Kidney (tissue), 14 donors: ENCODE data around the gene MED6. TPM values are rescaled to one million over a fixed set of nuclear protein-coding genes. Genes with fewer than 3 reads are reported as not detected.

Experiments used
- DNase-seq, 5 donors: peaks; one replicate each; pipeline ENCODE4 v3.0.0-alpha.2; 2013 to 2020
- FAIRE-seq: peaks from 2 replicates; lab custom pipeline; 2012; peaks lifted over from hg19 to GRCh38; lab: Jason Lieb, UNC
- H3K27ac ChIP-seq, 2 donors: one replicate each; pipeline ENCODE4 v1.7.0; 2013; ENCODE audit warnings: low read depth in 2 of 2, low read length in 2 of 2, inconsistent platforms in 1 of 2
- H3K27me3 ChIP-seq: one replicate; pipeline ENCODE4 v1.7.1; 2013; ENCODE audit warnings: low read length, inconsistent platforms; ENCODE audit not compliant: control insufficient read depth, insufficient read depth
- H3K36me3 ChIP-seq, 3 donors: one replicate each; pipeline versions ENCODE4 v1.7.0 to v1.7.1; 2013; ENCODE audit warnings: low read length in 3 of 3, control low read depth in 1 of 3, inconsistent platforms in 1 of 3; ENCODE audit not compliant: insufficient read depth in 3 of 3, control insufficient read depth in 2 of 3
- H3K4me1 ChIP-seq, 3 donors: one replicate each; pipeline versions ENCODE4 v1.7.0 to v1.7.1; 2013; ENCODE audit warnings: low read length in 3 of 3, inconsistent platforms in 1 of 3, low read depth in 1 of 3; ENCODE audit not compliant: control insufficient read depth in 2 of 3, insufficient read depth in 2 of 3
- H3K4me3 ChIP-seq, 3 donors: one replicate each; pipeline versions ENCODE4 v1.7.0 to v1.8.1; 2013; ENCODE audit warnings: low read length in 3 of 3, control low read depth in 1 of 3, inconsistent platforms in 1 of 3
- H3K9ac ChIP-seq, 3 donors: one replicate each; pipeline versions ENCODE4 v1.7.0 to v1.7.1; 2013; ENCODE audit warnings: low read length in 3 of 3, control low read depth in 1 of 3, inconsistent platforms in 1 of 3
- H3K9me3 ChIP-seq, 3 donors: one replicate each; pipeline versions ENCODE4 v1.7.0 to v1.7.1; 2013; ENCODE audit warnings: low read length in 3 of 3, control low read depth in 1 of 3, inconsistent platforms in 1 of 3; ENCODE audit not compliant: control insufficient read depth in 2 of 3, insufficient read depth in 1 of 3
- CTCF ChIP-seq: IDR thresholded peaks from 3 replicates; pipeline ENCODE4 v1.5.1; 2012; ENCODE audit warnings: mild to moderate bottlenecking, moderate library complexity, borderline replicate concordance; ENCODE audit not compliant: insufficient read depth; ENCODE audit errors: extremely low read depth
- intact Hi-C: fragments of 100-400 bp; cut with DNase I; formaldehyde crosslinking; loops from one replicate; pipeline ENCODE4 v1.11.1; 2022
- polyA plus RNA-seq: library from polyadenylated mRNA; stranded (reverse); fragments of 350-450 nt; fragmentation: Illumina TruSeq; extraction: RNeasy Lipid Tissue Mini Kit (QIAGEN cat#74804); gene quantifications from one replicate; pipeline ENCODE4 v1.2.3, GENCODE V29; 2014; ENCODE audit warnings: low read depth, low replicate concordance; ENCODE audit not compliant: insufficient read depth
- total RNA-seq: library from RNA; stranded (reverse); fragmentation: NEBNext Ultra II Directional; extraction: Animal tissue kit (Norgen Biotek cat#: 25700); gene quantifications from one replicate; pipeline ENCODE4 v1.2.1, GENCODE V29; 2021
- donor health status: control.
- donor health status: control.
- donor health status: control.
- donor health status: control.
- donor health status: control.
- donor health status: DM: yes; HTN: yes; CAD: no.
- donor health status: Normal renal cell carcinoma (clear cell type).

The MED6 gene
- total and polyA plus RNA-seq, 2 donors from 2014 or later, result 12.2 to 33.0 TPM

GRCh38 chr14:70642303-70643235 is 42.1 kb upstream of the MED6 start:
- H3K27ac ChIP-seq, result no peak overlapping the region
- peaks cover 0 to 4% (median 0%) of the 10 kb centered on the region in 3 donors for H3K4me1 ChIP-seq
- DNase-seq (peak; percentile 45 to 62 (median 50)), FAIRE-seq (no peak)
- peak overlapping the region in 1 of 3 donors; percentile 55 for H3K9ac ChIP-seq
- H3K9me3 ChIP-seq, result no peaks in the 10 kb centered on the region
- no peaks in the 10 kb centered on the region for H3K36me3 ChIP-seq
- peaks cover 13% of the 10 kb centered on the region for H3K27me3 ChIP-seq
- TF ChIP-seq CTCF, result no peak
- intact Hi-C loops, result no loop called here
- H3K4me3 ChIP-seq, result peak overlapping the region; percentile 47 to 66 (median 59)

GRCh38 chr14:70641548-70642302 is 41.3 kb upstream of the MED6 start, which contains the start of gene TTC9:
Gene TTC9, plus strand, starts transcription at chr14:70641916. Its CDS starts 214 bp downstream, at chr14:70642130.
- no peaks in the 10 kb centered on the region for H3K36me3 ChIP-seq
- intact Hi-C loops, result no loop called here
- DNase-seq (peak; percentile 34 to 71 (median 52)), FAIRE-seq (no peak)
- H3K9me3 ChIP-seq, result no peaks in the 10 kb centered on the region
- no peak within 1 kb of the TSS for H3K27ac ChIP-seq
- peaks cover 13% of the 10 kb centered on the region for H3K27me3 ChIP-seq
- peaks cover 0 to 4% (median 0%) of the 10 kb centered on the region in 3 donors for H3K4me1 ChIP-seq
- TF ChIP-seq CTCF, result no peak
- peak within 1 kb of the TSS; percentile 21 to 55 (median 26) for H3K9ac ChIP-seq
- H3K4me3 ChIP-seq, result peak within 1 kb of the TSS; percentile 59 to 66 (median 66)

- no peak for FAIRE-seq
- peak overlapping the region; percentile 21 to 26 (median 22) for H3K9ac ChIP-seq
- intact Hi-C loops, result no loop called here
Measured at GRCh38 chr14:70640938-70641547, 40.6 kb upstream of the MED6 start.

More at GRCh38 chr14:70640938-70641547, 40.6 kb upstream of the MED6 start:
- Histone ChIP-seq H3K9me3 (no peaks in the 10 kb centered on the region), H3K4me1 (peaks cover 0 to 4% (median 0%) of the 10 kb centered on the region in 3 donors), H3K36me3 (no peaks in the 10 kb centered on the region), H3K4me3 (peak overlapping the region; percentile 48 to 66 (median 58)), H3K27ac (no peak overlapping the region), H3K27me3 (peaks cover 13% of the 10 kb centered on the region)
- peak; percentile 45 to 67 (median 58) for DNase-seq
- no peak for TF ChIP-seq CTCF
